Measurements from ENCODE around the gene TRAF3.

The TRAF3 gene, protein sequence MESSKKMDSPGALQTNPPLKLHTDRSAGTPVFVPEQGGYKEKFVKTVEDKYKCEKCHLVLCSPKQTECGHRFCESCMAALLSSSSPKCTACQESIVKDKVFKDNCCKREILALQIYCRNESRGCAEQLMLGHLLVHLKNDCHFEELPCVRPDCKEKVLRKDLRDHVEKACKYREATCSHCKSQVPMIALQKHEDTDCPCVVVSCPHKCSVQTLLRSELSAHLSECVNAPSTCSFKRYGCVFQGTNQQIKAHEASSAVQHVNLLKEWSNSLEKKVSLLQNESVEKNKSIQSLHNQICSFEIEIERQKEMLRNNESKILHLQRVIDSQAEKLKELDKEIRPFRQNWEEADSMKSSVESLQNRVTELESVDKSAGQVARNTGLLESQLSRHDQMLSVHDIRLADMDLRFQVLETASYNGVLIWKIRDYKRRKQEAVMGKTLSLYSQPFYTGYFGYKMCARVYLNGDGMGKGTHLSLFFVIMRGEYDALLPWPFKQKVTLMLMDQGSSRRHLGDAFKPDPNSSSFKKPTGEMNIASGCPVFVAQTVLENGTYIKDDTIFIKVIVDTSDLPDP

DNA sequence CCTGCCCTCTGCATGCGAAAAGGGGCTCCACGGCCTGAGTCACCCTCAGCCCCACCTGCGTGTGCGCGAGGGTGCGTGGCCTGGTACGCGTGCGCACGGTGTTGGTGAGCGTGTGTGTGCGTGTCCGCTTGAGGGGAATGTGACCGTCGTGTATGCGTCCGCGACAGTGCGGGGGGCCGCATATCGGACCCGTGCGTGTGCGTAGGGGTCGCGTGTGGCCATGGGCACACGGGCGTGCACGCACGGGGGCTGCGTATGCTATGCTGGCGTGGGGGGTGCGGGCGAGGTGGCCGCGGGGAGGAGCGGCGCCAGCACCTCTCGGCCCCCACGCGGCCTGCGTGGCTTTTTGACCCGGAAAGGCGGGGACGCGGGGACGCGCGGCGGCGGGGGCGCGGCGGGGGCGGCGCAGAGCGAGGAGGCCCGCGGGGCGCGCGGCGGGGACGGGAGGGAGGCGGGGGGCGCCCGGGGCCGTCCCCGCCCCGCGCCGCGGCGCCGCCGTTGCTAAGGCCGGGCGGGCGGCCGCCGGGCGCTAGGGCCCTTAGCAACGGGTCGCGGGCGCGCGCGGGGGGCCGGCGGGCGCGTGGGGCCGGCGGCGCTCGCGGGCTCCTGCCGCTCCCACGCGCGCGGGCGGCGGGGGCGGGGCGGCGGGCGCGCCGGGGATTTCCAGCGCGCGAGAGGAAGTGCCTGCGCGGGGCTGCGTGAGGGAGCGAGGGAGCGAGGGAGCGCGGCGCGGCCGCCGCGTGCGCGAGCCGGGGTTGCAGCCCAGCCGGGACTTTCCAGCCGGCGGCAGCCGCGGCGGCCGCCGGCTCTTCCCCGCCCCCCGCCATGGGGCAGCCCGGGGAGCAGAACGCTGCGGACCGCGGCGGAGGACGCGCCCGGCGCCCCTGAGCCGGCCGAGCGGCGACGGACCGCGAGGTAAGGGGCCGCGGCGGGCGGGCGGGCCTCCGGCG is at the start of gene TRAF3:
TSS of gene TRAF3 (plus strand) at position 689 of the 950 bp plus-strand sequence. CDS start 92,753 bp downstream, outside the sequence.
- DNase-seq (ENCODE audit: low spot score), result peak; percentile 38

DNA sequence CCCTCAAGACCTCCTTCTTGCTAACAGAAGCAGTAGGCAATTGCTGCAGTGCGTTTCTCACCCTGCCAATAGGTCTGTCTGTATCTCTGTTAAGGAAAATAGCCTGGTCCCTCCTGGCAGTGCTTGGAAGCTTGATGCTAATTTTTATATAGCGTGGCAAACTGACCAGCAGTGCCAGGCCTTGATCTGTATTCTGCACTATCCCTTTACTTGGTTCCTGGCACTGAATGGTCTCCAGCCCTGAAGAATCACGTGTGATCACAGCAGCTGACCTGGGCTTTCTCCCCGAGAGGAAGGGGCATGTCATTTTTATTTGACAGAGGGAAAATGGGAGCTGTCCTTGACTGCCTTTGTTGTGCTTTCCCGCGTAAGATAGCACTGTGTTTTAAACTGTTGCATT is 48.7 kb upstream of the TRAF3 start:
- no peak for DNase-seq (ENCODE audit: low spot score)

DNA sequence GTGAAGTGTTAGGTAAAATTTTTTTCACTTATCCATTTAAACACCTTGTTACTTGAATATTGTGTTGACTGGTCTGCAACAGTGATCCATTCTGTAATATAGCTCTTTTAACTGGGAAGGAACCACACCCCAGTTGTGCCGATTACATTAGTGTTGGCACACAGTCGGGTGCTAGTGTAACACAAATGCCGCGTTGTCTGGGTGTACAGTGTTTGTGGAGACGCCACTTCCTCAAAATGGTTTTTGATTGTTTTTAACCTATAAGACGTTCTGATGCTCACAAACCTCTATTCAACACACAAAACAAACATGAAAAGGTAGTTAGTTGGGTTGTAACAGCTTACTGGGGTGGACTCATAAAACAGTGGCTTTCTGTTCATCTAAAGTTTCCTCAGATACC is 48.0 kb upstream of the TRAF3 start:
- DNase-seq (ENCODE audit: low spot score), result no peak

DNA sequence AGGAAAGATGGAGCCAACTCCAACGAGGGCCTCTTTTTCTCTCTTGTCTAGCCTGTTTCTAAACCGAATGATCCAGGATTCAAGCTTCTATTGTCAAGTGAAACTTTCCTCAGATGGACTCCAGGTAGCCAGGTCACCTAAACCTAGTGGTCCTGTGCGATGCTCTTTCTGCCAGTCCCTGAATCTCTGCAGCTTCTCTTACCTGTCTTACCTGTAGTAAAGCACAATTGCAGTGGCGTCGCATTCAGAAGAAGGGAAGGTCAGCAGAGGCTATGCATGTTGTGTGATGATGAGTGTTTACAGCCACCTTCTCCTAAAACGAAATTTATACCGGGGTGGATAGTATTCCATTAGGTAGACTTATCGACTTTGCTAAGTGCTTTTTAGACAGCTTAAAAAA is 47.4 kb upstream of the TRAF3 start:
- DNase-seq (ENCODE audit: low spot score), result no peak

DNA sequence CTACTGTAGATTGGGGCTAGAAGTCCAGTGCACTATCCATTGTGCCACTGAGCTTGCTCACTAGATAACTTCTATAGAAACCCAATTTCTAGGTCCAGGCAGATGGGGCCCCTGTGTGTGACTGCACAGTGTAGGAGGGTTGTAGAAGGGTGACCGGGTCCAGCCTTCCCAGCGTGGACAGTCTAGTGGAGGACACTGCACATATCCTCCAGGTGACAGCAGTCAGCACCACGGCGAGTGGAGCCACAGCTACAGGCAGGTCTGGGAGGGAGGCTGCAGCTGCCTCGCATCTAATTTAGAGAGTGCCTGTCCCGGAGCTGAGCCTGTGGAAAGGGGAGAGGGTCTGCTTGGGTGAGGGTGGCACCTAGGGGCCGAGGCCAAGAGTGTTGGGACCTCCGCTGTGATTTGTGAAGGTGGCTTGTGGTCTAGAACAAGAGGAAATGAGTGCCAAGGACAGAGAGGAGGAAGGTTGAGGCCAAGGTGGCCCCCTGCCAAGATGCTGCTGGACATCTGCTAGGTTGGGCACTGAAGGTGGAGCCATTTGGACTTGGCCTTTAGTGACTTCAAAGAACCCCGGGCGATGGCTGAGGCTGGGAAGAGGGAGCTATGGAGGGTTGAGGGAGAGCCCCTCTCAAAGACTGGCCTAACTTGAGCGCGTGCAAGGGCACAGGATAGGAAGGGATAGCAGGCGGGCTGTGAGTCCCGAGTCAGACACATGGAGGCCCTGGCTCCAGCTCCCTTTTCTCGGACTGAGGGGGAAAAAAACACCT is 46.0 kb upstream of the TRAF3 start:
- DNase-seq (ENCODE audit: low spot score), result peak; percentile 83

DNA sequence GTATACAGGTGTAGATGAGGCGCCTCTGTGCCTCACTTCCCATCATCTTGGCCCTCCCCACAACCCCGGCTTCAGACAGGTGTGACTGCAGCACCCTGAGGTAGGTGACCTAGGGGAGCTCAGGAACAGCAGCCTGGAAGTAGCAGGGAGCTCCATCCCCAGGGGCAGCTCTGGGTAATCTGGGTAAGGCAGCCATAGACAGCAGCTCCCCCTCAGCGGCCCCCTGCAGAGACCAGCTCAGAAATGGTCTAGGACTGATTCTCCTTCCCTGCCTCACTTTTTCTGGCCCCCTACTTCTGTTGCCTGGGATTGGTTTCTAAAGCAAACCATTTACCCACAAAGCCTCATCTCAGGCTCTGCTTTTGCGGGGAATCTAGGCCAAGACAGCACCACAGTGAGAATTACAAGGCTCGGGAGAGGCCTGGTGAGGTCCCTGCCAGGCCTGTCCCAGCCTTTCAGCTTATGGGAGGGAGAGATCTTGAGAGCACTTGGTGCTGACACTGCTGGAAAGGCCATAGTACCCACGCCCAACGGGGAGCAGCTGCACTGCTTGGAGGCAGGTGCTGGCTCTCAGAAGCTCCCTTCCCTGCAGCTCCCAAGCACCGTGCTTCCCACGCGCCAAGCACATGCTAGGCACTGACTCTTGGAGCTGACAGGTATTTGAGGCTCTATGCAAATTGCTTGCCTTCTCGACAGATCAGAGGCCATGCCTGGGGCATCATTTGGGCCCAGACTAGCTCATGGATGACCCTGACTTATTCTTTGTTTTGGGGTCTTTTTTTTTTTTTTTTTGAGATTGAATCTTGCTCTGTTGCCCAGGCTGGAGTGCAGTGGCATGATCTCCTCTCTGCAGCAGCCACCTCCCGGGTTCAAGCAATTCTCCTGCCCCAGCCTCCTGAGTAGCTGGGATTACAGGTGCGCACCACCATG is 45.1 kb upstream of the TRAF3 start:
- DNase-seq (ENCODE audit: low spot score), result no peak

DNA sequence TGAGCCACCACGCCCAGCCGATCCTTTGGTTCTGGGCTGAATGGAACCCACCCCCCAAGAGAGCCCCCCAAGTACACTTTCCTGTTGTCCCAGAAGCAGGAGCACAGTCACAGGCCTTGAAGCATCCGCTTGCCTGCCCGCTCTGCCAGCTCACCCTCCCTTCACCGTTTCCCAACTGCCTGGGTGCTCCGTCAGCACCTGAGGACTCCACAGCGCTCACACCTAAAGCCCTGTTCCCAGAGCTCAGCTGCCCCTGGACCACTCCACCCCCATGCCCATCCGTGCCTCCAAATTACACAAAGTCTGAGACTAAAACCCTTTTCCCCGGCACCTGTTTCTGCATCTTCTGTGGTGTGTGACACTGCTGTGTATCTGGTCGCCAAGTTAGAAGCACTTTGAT is 44.3 kb upstream of the TRAF3 start:
- no peak for DNase-seq (ENCODE audit: low spot score)

DNA sequence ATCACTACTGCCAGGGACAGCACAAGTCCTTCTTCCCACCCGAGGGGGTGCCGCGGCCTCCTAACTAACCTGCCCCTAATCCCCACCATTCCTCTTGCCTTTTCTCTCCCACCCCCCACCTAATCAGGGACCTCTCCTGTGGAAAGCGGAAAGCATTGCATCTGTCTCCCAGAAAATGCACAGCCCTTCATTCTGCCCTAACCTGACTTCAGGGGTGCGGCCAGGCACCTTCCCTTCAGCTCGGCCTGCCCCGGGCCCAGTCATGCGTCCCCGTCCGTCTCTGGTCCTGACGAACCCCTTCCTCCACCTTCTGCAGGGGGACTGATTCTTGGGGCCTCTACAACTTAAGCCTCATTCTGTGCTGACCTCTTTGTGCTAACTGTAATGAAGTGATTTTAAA is 43.9 kb upstream of the TRAF3 start:
- no peak for DNase-seq (ENCODE audit: low spot score)

DNA sequence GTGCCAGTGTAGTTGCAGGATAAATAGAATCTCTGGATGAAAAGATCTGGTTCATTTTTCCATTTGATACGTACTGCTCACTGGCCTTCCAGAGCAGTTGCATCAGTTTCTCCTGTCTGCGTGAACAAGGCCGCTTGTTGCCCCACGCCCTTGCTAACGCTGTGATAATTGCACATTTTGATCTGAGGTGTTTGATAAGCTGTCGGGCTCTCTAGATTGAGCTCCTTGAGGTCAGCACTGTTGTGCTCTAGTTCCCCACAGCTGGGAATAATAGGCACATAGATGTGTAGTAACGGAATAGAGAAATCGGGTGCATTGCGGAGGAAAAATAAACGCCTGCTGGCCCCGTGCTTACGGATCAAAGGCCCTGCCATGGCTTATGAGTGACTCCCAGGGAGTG is 42.8 kb upstream of the TRAF3 start:
- no peak for DNase-seq (ENCODE audit: low spot score)

DNA sequence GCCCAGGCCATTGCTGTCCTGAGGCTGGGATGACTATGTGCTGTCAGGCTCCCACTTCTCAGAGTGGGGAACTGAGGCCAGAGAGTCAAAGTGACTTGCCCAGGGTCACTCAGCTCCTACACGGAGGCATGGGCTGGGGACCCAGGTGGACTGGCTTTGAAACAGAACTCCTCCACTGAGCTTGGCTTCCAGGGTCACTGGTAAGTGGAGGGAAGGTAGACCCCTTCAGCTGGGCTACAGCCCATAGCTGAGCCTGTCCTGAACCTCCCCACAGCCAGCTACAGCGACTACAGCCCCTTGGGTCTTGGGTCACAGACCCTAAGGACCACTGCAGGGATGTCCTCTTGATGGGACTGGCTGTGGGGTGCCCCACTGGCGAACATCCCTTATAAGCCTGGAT is 40.3 kb upstream of the TRAF3 start:
- DNase-seq (ENCODE audit: low spot score), result no peak

DNA sequence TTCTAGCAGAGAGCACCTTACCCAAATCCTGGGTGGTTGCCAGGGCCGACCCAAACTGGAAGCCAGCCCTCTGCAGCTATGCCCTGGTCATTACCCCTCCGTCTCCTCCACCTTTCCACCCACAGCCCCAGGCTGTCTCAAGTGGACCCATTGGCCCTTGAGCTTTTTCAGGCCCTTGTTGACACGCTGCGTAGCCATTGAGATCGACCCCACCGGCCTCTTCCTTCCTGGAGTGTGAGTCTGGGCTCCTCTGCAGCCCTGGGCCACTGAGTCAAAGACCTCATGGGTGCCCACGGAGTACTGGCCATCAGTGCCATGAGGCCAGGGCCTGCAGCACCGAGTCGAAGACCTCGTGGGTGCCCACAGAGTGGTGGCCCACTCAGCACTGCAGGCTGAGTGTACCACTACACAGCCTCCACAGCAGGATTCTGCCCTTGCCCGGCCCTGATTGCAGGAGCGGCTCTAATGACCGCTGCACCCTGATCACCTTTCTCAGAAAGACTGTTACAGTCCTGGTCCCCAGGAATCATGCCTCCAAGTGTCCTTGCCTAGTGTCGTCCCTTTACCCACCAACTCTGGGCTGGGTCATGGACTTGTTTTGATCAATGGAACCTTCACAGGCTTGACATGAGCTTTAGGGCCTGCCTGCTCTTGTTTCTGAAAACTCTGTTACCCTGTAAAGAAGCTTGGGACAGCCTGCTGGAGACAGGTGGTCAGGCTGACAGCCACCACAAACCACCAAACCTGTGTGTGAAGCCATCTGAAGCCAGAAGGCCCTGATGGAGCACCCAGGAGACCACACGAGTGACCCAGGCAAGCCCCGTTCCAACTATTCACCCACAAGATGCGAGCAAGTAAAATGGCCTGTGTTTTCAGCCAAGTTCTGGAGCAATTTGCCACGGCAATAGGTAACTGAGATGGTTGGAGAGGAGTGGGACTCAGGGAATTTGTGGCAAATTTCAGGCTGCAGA is 39.6 kb upstream of the TRAF3 start:
- no peak for DNase-seq (ENCODE audit: low spot score)

DNA sequence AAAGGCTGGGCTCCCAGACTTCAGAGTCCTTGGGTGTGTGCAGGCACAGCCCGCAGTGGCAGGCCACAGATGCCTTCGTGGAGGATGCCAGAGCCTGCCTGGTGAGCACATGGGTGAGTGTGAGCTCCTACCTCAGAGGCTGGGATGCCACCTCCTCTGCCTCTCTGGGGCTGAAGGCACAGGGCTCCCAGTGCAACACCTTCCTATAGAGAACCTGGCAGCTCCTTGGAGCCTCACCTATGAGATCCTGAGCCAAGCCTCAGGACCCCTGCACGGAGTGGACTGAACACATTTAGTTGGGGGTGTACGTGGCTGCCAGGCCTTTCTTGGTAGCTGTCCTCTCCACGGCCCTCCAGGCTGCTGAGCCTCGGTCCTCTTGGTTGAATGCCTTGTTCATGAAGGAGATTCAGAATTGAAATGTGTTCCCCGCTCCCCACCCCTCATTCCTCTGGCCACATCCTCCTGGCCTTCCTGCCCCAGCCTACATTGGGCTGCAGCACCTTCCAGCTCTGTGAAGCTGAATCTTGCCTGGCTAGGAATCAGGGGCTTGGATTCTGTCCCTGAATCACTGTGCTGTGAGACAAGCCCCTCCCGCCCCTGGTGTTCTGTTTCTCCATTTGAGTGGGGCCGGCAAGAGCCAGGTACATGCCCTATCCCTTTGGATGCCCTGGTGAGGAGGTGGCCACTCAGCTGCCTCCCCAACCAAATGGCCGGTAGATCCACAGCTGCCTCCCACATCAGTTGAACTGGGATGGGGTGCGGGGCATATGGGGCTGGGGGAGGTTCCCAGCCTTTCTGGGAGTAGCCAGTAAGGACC is 38.7 kb upstream of the TRAF3 start:
- DNase-seq (ENCODE audit: low spot score), result no peak

DNA sequence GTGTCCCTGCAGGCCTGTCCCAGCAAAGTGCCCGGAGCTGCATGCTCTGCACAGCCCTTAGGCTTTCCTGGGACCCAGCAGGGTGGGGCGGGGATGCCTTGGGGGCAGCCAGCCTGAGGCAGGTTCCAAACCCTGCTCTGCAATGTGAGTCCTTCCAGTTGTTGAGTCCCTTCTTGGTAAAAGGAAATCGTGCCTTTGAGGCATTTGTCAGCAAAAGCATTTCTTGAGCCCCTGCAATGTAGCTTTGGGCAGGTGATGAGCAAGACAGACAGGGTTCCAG is 38.1 kb upstream of the TRAF3 start:
- DNase-seq (ENCODE audit: low spot score), result no peak

DNA sequence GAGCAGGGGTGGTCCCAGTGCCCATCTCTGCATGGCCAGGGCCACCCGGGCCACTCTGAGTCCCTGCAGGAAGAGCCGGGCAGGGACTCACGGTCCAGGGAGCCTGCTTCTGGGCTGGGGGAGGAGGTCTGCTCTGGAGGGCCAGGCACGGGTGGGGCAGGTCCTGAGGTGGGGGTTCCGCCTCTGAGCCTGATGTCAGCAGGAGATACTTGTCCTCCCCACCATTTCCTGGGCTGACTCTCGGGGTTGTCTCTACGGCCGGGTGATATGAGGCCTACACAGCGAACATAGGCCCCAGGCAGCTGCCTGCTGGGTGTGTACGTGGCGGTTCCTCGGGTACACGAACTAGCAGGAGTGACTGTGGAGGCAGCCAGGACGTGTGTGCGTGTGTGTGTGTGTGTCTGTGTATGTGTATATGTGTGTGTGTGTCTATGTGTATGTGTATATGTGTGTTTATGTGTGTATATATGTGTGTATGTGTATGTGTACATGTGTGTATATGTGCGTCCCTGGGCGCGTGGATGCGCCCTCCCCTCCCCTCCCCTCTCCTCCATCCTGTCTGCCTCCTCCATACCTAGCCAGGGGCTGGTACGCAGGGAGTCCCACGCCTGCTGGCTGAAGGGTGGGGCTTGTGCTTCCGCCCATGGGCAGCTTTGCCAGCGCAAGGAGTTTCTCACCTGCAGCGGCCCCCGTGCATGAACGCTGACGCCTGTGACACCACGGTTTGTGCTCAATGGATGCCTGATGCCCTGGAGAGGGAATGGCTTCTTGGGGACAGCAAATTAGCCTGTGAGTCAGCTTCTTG is 30.4 kb upstream of the TRAF3 start:
- DNase-seq (ENCODE audit: low spot score), result no peak

DNA sequence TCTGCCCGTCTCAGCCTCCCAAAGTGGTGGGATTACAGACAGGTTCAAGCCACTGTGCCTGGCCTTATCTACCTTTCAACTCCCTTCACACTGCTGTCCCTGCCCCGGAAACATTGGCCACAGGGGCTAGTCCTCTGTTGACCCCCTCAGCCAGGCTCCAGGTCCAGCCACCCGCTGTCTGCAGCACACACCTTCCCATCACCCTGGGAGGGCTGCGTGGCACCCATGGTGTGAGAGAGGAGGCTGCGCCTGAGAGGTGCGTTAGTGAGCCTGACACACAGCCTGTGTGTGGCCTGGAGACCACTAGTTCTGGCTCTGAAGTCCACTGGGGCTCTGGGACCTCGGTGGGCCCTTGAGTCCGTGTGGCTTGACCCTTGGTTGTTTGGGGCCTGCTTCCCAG is 28.4 kb upstream of the TRAF3 start:
- no peak for DNase-seq (ENCODE audit: low spot score)

DNA sequence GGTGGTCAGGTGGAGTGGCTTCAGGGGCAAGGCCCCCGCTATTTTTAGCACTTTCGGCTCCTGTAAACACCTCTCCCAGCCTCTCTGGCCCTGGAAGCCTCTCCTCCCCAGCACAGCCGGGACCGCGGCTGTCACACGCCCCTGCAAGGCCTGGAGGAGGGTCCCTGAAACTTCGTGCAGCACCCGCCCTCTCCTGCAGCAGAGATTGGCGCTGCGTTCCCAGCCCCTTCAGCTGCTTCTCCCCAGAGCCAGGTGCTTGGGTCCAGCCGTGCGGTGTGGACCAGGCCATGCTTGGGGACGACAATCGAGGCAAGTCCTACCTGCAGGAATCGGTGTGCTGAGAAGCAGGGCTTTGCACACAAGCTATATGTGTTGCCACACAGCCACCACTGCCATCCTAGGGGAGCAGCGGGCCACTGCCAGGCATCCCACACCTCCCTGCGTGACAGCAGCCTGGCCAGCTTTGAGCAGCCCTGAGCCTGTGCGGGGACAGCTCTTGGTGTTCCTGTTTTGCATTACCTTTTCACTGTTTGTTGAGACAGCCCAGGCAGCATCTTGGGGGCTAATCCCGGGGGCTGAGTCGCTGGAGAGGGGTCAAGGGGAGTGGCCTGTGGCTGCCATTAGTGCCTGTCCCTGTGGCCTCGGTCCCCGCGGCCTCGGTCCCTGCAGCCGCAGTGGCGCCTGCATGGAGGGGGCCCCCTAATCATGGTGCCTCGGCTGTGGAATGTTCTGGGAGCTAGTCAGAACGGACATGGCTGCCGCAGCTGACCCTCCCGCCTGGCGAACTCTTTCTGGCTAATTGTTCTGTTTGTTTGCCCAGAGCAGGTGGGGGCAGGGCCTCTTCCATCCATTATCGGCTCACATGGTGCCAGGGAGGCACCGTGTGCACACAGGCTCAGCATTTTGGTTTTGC is 27.6 kb upstream of the TRAF3 start:
- no peak for DNase-seq (ENCODE audit: low spot score)

DNA sequence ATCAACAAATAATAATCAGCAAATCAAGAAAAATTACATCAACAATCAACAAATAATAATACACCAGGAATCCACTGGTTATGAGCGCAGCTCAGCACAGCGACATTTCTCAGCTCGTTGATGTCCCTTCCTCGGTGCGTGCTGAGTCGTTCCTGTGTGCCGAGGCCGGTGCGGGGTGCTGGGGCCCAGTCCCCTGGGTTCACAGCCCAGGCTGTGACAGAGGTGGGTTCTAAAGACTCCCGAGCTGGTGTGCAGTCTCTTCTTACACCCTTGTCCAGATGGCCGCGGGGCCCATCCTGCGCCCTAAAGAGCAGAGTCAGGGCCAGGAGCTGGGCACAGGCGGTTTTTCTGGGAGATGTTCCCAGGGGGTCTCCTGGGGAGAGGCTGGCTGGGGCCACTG is 26.9 kb upstream of the TRAF3 start:
- DNase-seq (ENCODE audit: low spot score), result no peak
